WTC11 (cell line): Measurements from ENCODE around the gene EIF2AK2. TPM values are rescaled to one million over a fixed set of nuclear protein-coding genes. Genes with fewer than 3 reads are reported as not detected.
A peak's percentile ranks its signal among the peaks of the same experiment; 100 is the strongest.

Source experiments
- ATAC-seq: fragments of 200-7000 bp; cut with Tn5 transposase; 2 replicates; pipeline ENCODE4 v1.10.0; 2021; ENCODE audit warnings: mild to moderate bottlenecking, moderate library complexity
- CTCF ChIA-PET: fragments of 300-600 bp; sonication (Branson Sonifier 250); formaldehyde crosslinking; loops from one replicate; lab custom pipeline; 2021; ENCODE audit warnings: antibody characterized with exemption; lab: Charles Lee
- POLR2A ChIA-PET: fragments of 350-600 bp; sonication (Branson Sonifier 250); formaldehyde crosslinking; loops from one replicate; lab custom pipeline; 2021; ENCODE audit warnings: antibody characterized with exemption; lab: Charles Lee
- DNase-seq: peaks from one replicate; pipeline ENCODE4 v3.0.0; 2021; ENCODE audit warnings: low spot score
- H3K27ac Mint-ChIP-seq: 2 replicates; pipeline ENCODE4 v1.8.0; 2021; ENCODE audit warnings: mixed read lengths
- H3K27me3 Mint-ChIP-seq: 2 replicates; pipeline ENCODE4 v1.8.0; 2021; ENCODE audit warnings: low read depth, mild to moderate bottlenecking, moderate library complexity, mixed read lengths
- H3K36me3 Mint-ChIP-seq: 2 replicates; pipeline ENCODE4 v1.8.0; 2021; ENCODE audit warnings: mixed read lengths
- H3K4me1 Mint-ChIP-seq: 2 replicates; pipeline ENCODE4 v1.8.0; 2022; ENCODE audit warnings: mixed read lengths
- H3K4me3 Mint-ChIP-seq: 2 replicates; pipeline ENCODE4 v1.8.0; 2021; ENCODE audit warnings: mild to moderate bottlenecking, moderate library complexity, mixed read lengths
- H3K9me3 Mint-ChIP-seq: 2 replicates; pipeline ENCODE4 v1.8.0; 2021; ENCODE audit warnings: mixed read lengths
- ATF6 ChIP-seq: sonication (generic); formaldehyde crosslinking; IDR thresholded peaks from 2 replicates; pipeline ENCODE4 v1.8.1; 2023; ENCODE audit warnings: mild to moderate bottlenecking, missing genetic modification reagents
- CTCF ChIP-seq: fragments of 200-600 bp; IDR thresholded peaks from 2 replicates; pipeline ENCODE4 v1.8.0; 2022; ENCODE audit warnings: antibody characterized with exemption
- E2F1 ChIP-seq: sonication (generic); formaldehyde crosslinking; IDR thresholded peaks from 2 replicates; pipeline ENCODE4 v1.8.0; 2022; ENCODE audit warnings: mild to moderate bottlenecking, missing genetic modification reagents
- E2F4 ChIP-seq: sonication (generic); formaldehyde crosslinking; IDR thresholded peaks from 2 replicates; pipeline ENCODE4 v1.8.1; 2022; ENCODE audit warnings: low read depth, mild to moderate bottlenecking, moderate library complexity, missing genetic modification reagents, borderline replicate concordance
- ELF4 ChIP-seq: sonication (generic); formaldehyde crosslinking; IDR thresholded peaks from 2 replicates; pipeline ENCODE4 v1.8.1; 2022; ENCODE audit warnings: low read depth, mild to moderate bottlenecking, moderate library complexity, missing genetic modification reagents
- EMX1 ChIP-seq: fragments of 250-450 bp; sonication (Bioruptor Pico); IDR thresholded peaks from 2 replicates; pipeline ENCODE4 v1.8.0; 2021; ENCODE audit warnings: mild to moderate bottlenecking
- ETV6 ChIP-seq: sonication (generic); formaldehyde crosslinking; IDR thresholded peaks from 2 replicates; pipeline ENCODE4 v1.8.1; 2022; ENCODE audit warnings: mild to moderate bottlenecking, missing genetic modification reagents
- FOXJ3 ChIP-seq: sonication (generic); formaldehyde crosslinking; IDR thresholded peaks from 2 replicates; pipeline ENCODE4 v1.9.0; 2021; ENCODE audit warnings: missing genetic modification reagents, mild to moderate bottlenecking, borderline replicate concordance
- FOXK1 ChIP-seq: sonication (generic); formaldehyde crosslinking; IDR thresholded peaks from 2 replicates; pipeline ENCODE4 v1.8.0; 2022; ENCODE audit warnings: mild to moderate bottlenecking, moderate library complexity, missing genetic modification reagents
- FOXP1 ChIP-seq: sonication (generic); formaldehyde crosslinking; IDR thresholded peaks from 2 replicates; pipeline ENCODE4 v1.8.0; 2022; ENCODE audit warnings: missing genetic modification reagents, mild to moderate bottlenecking, moderate library complexity, borderline replicate concordance
- GRHL2 ChIP-seq: fragments of 250-450 bp; sonication (Bioruptor Pico); IDR thresholded peaks from 2 replicates; pipeline ENCODE4 v1.8.0; 2022; ENCODE audit warnings: mild to moderate bottlenecking, moderate library complexity; ENCODE audit not compliant: insufficient replicate concordance, severe bottlenecking
- JAZF1 ChIP-seq: fragments of 250-450 bp; sonication (Bioruptor Pico); IDR thresholded peaks from 2 replicates; pipeline ENCODE4 v1.9.0; 2021; ENCODE audit warnings: moderate library complexity, mild to moderate bottlenecking, inconsistent platforms
- KAT7 ChIP-seq: sonication (generic); formaldehyde crosslinking; IDR thresholded peaks from 2 replicates; pipeline ENCODE4 v1.8.1; 2023; ENCODE audit warnings: missing genetic modification reagents, mild to moderate bottlenecking, borderline replicate concordance
- MLX ChIP-seq: sonication (generic); formaldehyde crosslinking; IDR thresholded peaks from 2 replicates; pipeline ENCODE4 v1.8.1; 2023; ENCODE audit warnings: mild to moderate bottlenecking, missing genetic modification reagents, moderate library complexity
- MXD4 ChIP-seq: fragments of 250-450 bp; sonication (Bioruptor Pico); IDR thresholded peaks from 2 replicates; pipeline ENCODE4 v1.8.0; 2021; ENCODE audit warnings: mild to moderate bottlenecking, moderate library complexity, borderline replicate concordance
- NFATC4 ChIP-seq: fragments of 250-450 bp; sonication (Bioruptor Pico); IDR thresholded peaks from 2 replicates; pipeline ENCODE4 v1.9.0; 2021; ENCODE audit warnings: mild to moderate bottlenecking
- NFE2L1 ChIP-seq: sonication (generic); formaldehyde crosslinking; IDR thresholded peaks from 2 replicates; pipeline ENCODE4 v1.8.1; 2023; ENCODE audit warnings: missing genetic modification reagents
- NR1H2 ChIP-seq: sonication (generic); formaldehyde crosslinking; IDR thresholded peaks from 2 replicates; pipeline ENCODE4 v1.9.0; 2021; ENCODE audit warnings: mild to moderate bottlenecking, moderate library complexity, missing genetic modification reagents
- NR2C2 ChIP-seq: sonication (generic); formaldehyde crosslinking; IDR thresholded peaks from 2 replicates; pipeline ENCODE4 v1.8.0; 2022; ENCODE audit warnings: mild to moderate bottlenecking, missing genetic modification reagents
- NR3C1 ChIP-seq: sonication (generic); formaldehyde crosslinking; conservative IDR thresholded peaks from 2 replicates; pipeline ENCODE4 v1.8.1; 2023; ENCODE audit warnings: low read depth, mild to moderate bottlenecking, missing genetic modification reagents
- SMAD3 ChIP-seq: sonication (generic); formaldehyde crosslinking; IDR thresholded peaks from 2 replicates; pipeline ENCODE4 v1.8.0; 2022; ENCODE audit warnings: missing genetic modification reagents, mild to moderate bottlenecking, borderline replicate concordance
- TCF7 ChIP-seq: sonication (generic); formaldehyde crosslinking; IDR thresholded peaks from 2 replicates; pipeline ENCODE4 v1.8.0; 2022; ENCODE audit warnings: mild to moderate bottlenecking, low read depth, missing genetic modification reagents, moderate library complexity
- TEAD4 ChIP-seq: sonication (generic); formaldehyde crosslinking; IDR thresholded peaks from 2 replicates; pipeline ENCODE4 v1.8.0; 2022; ENCODE audit warnings: mild to moderate bottlenecking, missing genetic modification reagents
- USF2 ChIP-seq: sonication (generic); formaldehyde crosslinking; IDR thresholded peaks from 2 replicates; pipeline ENCODE4 v1.8.1; 2023; ENCODE audit warnings: mild to moderate bottlenecking, missing genetic modification reagents, moderate library complexity
- ZBTB43 ChIP-seq: sonication (generic); formaldehyde crosslinking; IDR thresholded peaks from 2 replicates; pipeline ENCODE4 v1.8.1; 2023; ENCODE audit warnings: mild to moderate bottlenecking, missing genetic modification reagents
- ZNF138 ChIP-seq: sonication (generic); formaldehyde crosslinking; conservative IDR thresholded peaks from 2 replicates; pipeline ENCODE4 v1.8.1; 2022; ENCODE audit warnings: mild to moderate bottlenecking, moderate library complexity, missing genetic modification reagents
- ZNF317 ChIP-seq: sonication (generic); formaldehyde crosslinking; IDR thresholded peaks from 2 replicates; pipeline ENCODE4 v1.8.1; 2023; ENCODE audit warnings: low read depth, mild to moderate bottlenecking, moderate library complexity, missing genetic modification reagents, borderline replicate concordance
- ZSCAN18 ChIP-seq: fragments of 250-450 bp; sonication (Bioruptor Pico); IDR thresholded peaks from 2 replicates; pipeline ENCODE4 v2.1.2; 2022; ENCODE audit warnings: mild to moderate bottlenecking, moderate library complexity
- total RNA-seq: library from RNA; stranded (reverse); gene quantifications from 3 replicates; pipeline ENCODE4 v1.2.3, GENCODE V29; 2021

EIF2AK2 gene
- total RNA-seq, 1 experiment from 2014 or later = 34.2 TPM

- Mint-ChIP-seq H3K4me3 (peak overlapping the region; percentile 6), H3K9me3 (peaks cover 60% of the 10 kb centered on the region), H3K36me3 (peaks cover 98% of the 10 kb centered on the region), H3K27me3 (no peaks in the 10 kb centered on the region; the same call in 1 of the 2 replicates), H3K27ac (peak overlapping the region; percentile 96), H3K4me1 (peaks cover 63% of the 10 kb centered on the region)
- ATAC-seq = peak; percentile 93
- POLR2A ChIA-PET = no interaction called here
- CTCF ChIA-PET = interaction anchor here (1.3 kb wide), 1 partner anchor 25 kb away, joined by 3 read pairs; no protein-coding TSS in a partner anchor
- peak; percentile 37 for DNase-seq
- no peak for TF ChIP-seq MLX (CRISPR knock-in tag)
- TF ChIP-seq E2F4 (CRISPR knock-in tag) = no peak
- no peak for TF ChIP-seq MXD4 (CRISPR knock-in tag)
- no peak for TF ChIP-seq NR2C2 (CRISPR knock-in tag)
- TF ChIP-seq USF2 (CRISPR knock-in tag) = no peak
- no peak for TF ChIP-seq ZBTB43
- no peak for TF ChIP-seq EMX1 (CRISPR knock-in tag)
- TF ChIP-seq JAZF1 = no peak
- no peak for TF ChIP-seq NR1H2
- no peak for TF ChIP-seq GRHL2
- TF ChIP-seq FOXP1 (CRISPR knock-in tag) = no peak
- no peak for TF ChIP-seq SMAD3 (CRISPR knock-in tag)
- no peak for TF ChIP-seq NFATC4 (CRISPR knock-in tag)
- TF ChIP-seq ELF4 (CRISPR knock-in tag) = no peak
- no peak for TF ChIP-seq NFE2L1
- TF ChIP-seq FOXJ3 = no peak
- no peak for TF ChIP-seq ZNF138
- no peak for TF ChIP-seq E2F1 (CRISPR knock-in tag)
- TF ChIP-seq TCF7 (CRISPR knock-in tag) = no peak
- peak; percentile 40; the same call in 1 of the 2 replicates for TF ChIP-seq FOXK1 (CRISPR knock-in tag)
- no peak for TF ChIP-seq TEAD4 (CRISPR knock-in tag)
- TF ChIP-seq CTCF = no peak
- no peak for TF ChIP-seq NR3C1 (CRISPR knock-in tag)
- TF ChIP-seq ZSCAN18 = no peak
- no peak for TF ChIP-seq ZNF317 (CRISPR knock-in tag)
- no peak for TF ChIP-seq KAT7
- TF ChIP-seq ETV6 = peak; percentile 50; the same call in 1 of the 2 replicates
- TF ChIP-seq ATF6 (CRISPR knock-in tag) = no peak
Observed at GRCh38 chr2:37205689-37206341, 49.0 kb upstream of the EIF2AK2 start.
